Heart right ventricle (tissue), 16 donors: ENCODE results near the gene PEDS1. TPM values are rescaled to one million over a fixed set of nuclear protein-coding genes. Genes with fewer than 3 reads are reported as not detected.
A peak's percentile ranks its signal among the peaks of the same experiment; 100 is the strongest.
"Not testable (repeated sequence)": the region's sequence is repeated elsewhere in the genome, so short reads cannot be mapped to it uniquely, and the experiment has no call there.

Experiments
- ATAC-seq, 8 donors: fragments of 200-7000 bp; cut with Tn5 transposase; one replicate each; pipeline ENCODE4 v1.9.1; 2020; ENCODE audit warnings: mild to moderate bottlenecking in 8 of 8, moderate library complexity in 8 of 8, moderate number of reproducible peaks in 1 of 8
- DNase-seq, 2 donors: peaks; one replicate each; pipeline ENCODE4 v3.0.0-alpha.2; 2020
- H3K27ac ChIP-seq, 10 donors: fragments of 200-600 bp; sonication (generic) in 2 of 10; one replicate each; pipeline versions ENCODE4 v1.5.0 to v1.8.0; 2020 to 2022; ENCODE audit warnings: mild to moderate bottlenecking in 3 of 10
- H3K27me3 ChIP-seq, 7 donors: fragments of 200-600 bp; one replicate each; pipeline ENCODE4 v1.8.0; 2021 to 2022; ENCODE audit warnings: mild to moderate bottlenecking in 2 of 7
- H3K36me3 ChIP-seq, 9 donors: fragments of 200-600 bp; sonication (generic) in 1 of 9; one replicate each; pipeline versions ENCODE4 v1.5.0 to v1.8.0; 2020 to 2022; ENCODE audit warnings: mild to moderate bottlenecking in 2 of 9
- H3K4me1 ChIP-seq, 9 donors: fragments of 200-600 bp; sonication (generic) in 1 of 9; one replicate each; pipeline versions ENCODE4 v1.5.0 to v1.8.0; 2020 to 2022; ENCODE audit warnings: mild to moderate bottlenecking in 4 of 9
- H3K4me3 ChIP-seq, 10 donors: fragments of 200-600 bp; sonication (generic) in 2 of 10; one replicate each; pipeline versions ENCODE4 v1.5.0 to v1.8.0; 2020 to 2022; ENCODE audit warnings: mild to moderate bottlenecking in 7 of 10, moderate library complexity in 2 of 10
- H3K9me3 ChIP-seq, 11 donors: fragments of 200-600 bp in 10 of 11; sonication (generic) in 2 of 11; one replicate each; pipeline versions ENCODE4 v1.5.0 to v1.8.0; 2013 to 2022; ENCODE audit warnings: mild to moderate bottlenecking in 2 of 11, control low read depth in 1 of 11, moderate library complexity in 1 of 11
- WGBS, 2 donors: extraction: QIAGEN DNeasy Blood & Tissue Kit; methylation state at CpG; one replicate each; pipeline ENCODE4 v1.1.7; 2013; ENCODE audit warnings: inconsistent platforms in 1 of 2; 5-methylcytosine and 5-hydroxymethylcytosine counted together
- intact Hi-C, 10 donors: fragments of 100-400 bp; cut with DNase I; formaldehyde crosslinking; loops; one replicate each; pipeline versions ENCODE4 v1.11.1 to v1.14.2; 2022
- polyA plus RNA-seq, 2 donors: library from polyadenylated mRNA; stranded (reverse); fragments of 200-250 nt; gene quantifications; one replicate each; pipeline ENCODE4 v1.2.3, GENCODE V29; 2013
- total RNA-seq, 10 donors: library from RNA; stranded (reverse); fragmentation: NEBNext Ultra II Directional in 3 of 10; extraction: Animal tissue kit (Norgen Biotek cat#: 25700) in 3 of 10; gene quantifications; one replicate each; pipeline versions ENCODE4 v1.2.1 to v1.2.4, GENCODE V29; 2021 to 2023
- TF ChIP-seq, protein P1 (sequence below), 9 donors: fragments of 200-600 bp; sonication (generic) in 2 of 9; IDR thresholded peaks; one replicate each; pipeline versions ENCODE4 v1.5.0 to v1.8.0; 2021 to 2022; ENCODE audit warnings: antibody characterized with exemption in 9 of 9, mild to moderate bottlenecking in 5 of 9, moderate library complexity in 1 of 9
- donor health status: Arrhythmogenic right ventricular cardiomyopathy.
- donor health status: ischemic (EF 13 %, LVEDD 7.1; RV severe dilation, severe dysfunction).
- donor health status: healthy with polysubstance abuse.
- donor health status: DM: no; HTN: yes; CAD: no.
- donor health status: DM: no; HTN: no; CAD: no.
- donor health status: ischemic (EF 25% LVEDD 6.9; RV normal size, moderate dysfunction).
- donor health status: ischemic (EF 25% LVEDD 5.7; RV mildly dilated, moderate dysfunction).
- donor health status: healthy.
- donor health status: DM: yes; HTN: yes; CAD: no.
- donor health status: Ischemic cardiomyopathy.
- donor health status: ischemic (EF 35%, LVEDD 5.7; RV mildly dilated, moderate dysfunction).
- donor health status: nonischemic (EF 11% LVEDD 7.7; RV severe dilation, severe dysfunction).
- donor health status: DM: yes; HTN: yes; CAD: no.
- donor health status: PGD.
- donor health status: ischemic (EF 29% LVEDD 5.4; RV normal size, mild dysfunction).
- donor health status: nonischemic (EF 23%, LVEDD 6.1; RV moderate dilation, normal function).

PEDS1 gene
- total and polyA plus RNA-seq, 12 donors: 12.2 to 40.2 (median 24.7) TPM

DNA sequence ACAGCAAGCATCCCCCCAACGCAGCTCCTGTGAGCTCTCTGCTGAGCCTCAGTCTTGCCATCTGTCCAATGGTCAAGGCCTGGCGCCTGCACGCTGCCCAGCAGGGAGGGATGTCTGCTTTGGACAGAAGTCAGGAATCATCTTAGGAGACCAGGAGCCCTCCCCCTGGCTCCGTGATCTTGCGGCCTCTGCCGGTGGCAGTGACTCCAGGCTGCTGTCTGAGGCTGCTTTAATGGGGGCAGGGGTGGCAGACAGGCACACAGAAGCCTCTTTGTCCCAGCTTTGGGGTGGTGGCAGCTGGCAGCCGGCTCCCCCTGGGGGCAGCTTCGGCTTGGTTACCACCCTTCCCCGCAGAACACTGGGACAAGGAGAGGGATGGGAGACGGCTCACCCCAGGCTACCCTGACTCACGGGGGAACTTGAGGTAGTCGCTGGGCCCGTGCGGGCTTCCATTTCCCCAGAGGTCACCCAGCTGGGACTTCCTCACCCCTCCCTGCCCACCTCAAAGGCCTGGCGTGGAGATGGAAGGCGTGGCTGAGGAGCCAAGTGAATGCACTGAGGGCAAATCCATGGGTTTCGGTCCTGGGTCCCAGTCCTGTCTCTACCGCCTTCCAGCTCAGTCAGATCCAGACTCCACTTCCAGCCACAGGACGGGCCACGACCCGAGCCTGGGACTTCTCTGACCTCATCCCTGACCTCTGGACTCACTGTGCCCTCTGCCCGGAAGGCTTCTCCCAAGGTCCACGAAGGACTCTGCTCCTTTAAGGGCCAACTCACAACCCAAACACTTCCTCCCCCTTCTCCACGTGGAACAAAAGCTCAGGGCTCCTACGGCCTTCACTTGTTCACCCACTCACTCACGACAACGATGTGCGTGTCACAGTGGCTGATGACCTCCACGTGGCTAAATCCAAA is 14.8 kb downstream of the PEDS1 start:
- Histone ChIP-seq H3K27ac (peak overlapping the region; percentile 18 to 76 (median 60)), H3K4me1 (peaks cover 9 to 67% (median 51%) of the 10 kb centered on the region in 9 donors), H3K27me3 (no peaks in the 10 kb centered on the region), H3K9me3 (no peaks in the 10 kb centered on the region), H3K4me3 (no peak overlapping the region), H3K36me3 (peaks cover 0 to 85% (median 12%) of the 10 kb centered on the region in 9 donors)
- 73 to 80% methylated on average over 29 of the region's 29 CpGs for WGBS, 2 donors
- TF ChIP-seq, protein P1, sequence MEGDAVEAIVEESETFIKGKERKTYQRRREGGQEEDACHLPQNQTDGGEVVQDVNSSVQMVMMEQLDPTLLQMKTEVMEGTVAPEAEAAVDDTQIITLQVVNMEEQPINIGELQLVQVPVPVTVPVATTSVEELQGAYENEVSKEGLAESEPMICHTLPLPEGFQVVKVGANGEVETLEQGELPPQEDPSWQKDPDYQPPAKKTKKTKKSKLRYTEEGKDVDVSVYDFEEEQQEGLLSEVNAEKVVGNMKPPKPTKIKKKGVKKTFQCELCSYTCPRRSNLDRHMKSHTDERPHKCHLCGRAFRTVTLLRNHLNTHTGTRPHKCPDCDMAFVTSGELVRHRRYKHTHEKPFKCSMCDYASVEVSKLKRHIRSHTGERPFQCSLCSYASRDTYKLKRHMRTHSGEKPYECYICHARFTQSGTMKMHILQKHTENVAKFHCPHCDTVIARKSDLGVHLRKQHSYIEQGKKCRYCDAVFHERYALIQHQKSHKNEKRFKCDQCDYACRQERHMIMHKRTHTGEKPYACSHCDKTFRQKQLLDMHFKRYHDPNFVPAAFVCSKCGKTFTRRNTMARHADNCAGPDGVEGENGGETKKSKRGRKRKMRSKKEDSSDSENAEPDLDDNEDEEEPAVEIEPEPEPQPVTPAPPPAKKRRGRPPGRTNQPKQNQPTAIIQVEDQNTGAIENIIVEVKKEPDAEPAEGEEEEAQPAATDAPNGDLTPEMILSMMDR (IDR thresholded peaks at IDR 0.05): peak in 3 of 9 donors; percentile 6 to 12 (median 7)
- ATAC-seq (peak; percentile 20 to 60 (median 26)), DNase-seq (no peak)
- intact Hi-C loops: no loop called here

DNA sequence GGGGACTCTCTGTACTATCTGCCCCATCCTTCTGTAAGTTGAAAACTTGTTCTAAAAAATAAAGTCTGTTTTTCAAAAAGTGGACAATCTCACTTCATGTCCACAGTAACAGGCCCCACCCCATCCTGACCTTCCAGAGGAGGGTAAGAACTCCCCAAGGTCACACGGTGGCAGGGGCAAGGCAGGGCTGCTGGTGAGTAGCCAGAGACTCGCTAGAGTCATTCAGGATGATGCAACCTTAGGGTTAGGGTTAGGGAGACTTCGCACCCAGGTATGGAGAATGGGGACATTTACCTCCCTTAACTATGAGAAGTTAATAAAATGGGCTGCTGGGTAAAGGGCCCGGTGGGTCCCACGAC is 15.4 kb downstream of the PEDS1 start:
- H3K27me3 ChIP-seq: no peaks in the 10 kb centered on the region
- intact Hi-C loops: no loop called here
- TF ChIP-seq, protein P1 (IDR thresholded peaks at IDR 0.05): no peak
- H3K4me3 ChIP-seq: no peak overlapping the region
- peak in 3 of 8 donors; percentile 5 to 14 (median 10) for ATAC-seq
- peaks cover 9 to 68% (median 54%) of the 10 kb centered on the region in 9 donors for H3K4me1 ChIP-seq
- peaks cover 0 to 87% (median 8%) of the 10 kb centered on the region in 9 donors for H3K36me3 ChIP-seq
- no peak for DNase-seq
- peak overlapping the region; percentile 18 to 76 (median 60) for H3K27ac ChIP-seq
- no peaks in the 10 kb centered on the region for H3K9me3 ChIP-seq
- 80 to 83% methylated on average over 5 of the region's 5 CpGs for WGBS, 2 donors

DNA sequence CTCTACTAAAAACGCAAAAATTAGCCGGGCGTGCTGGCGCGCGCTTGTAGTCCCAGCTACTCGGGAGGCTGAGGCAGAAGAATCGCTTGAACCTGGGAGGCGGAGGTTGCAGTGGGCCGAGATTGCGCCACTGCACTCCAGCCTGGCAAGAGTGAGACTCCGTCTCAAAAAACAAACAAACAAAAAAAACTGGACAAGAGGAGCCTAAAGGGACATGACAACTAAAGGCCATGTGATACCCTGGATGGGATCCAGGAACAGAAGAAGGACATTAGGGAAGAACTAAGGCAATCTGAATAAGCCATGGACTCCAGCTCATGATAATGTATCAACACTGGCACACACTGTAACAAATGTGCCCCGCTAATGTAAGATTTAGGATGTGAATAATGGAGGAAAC is 15.8 kb downstream of the PEDS1 start:
- 78 to 86% methylated on average over 13 of the region's 13 CpGs for WGBS, 2 donors
- H3K9me3 ChIP-seq, intact Hi-C loops, H3K4me3 ChIP-seq, H3K27me3 ChIP-seq, DNase-seq: not testable (repeated sequence)
- Histone ChIP-seq H3K27ac (peak overlapping the region; percentile 18 to 76 (median 60)), H3K36me3 (peaks cover 0 to 85% (median 4%) of the 10 kb centered on the region in 9 donors), H3K4me1 (peaks cover 9 to 68% (median 53%) of the 10 kb centered on the region in 9 donors)
- peak in 6 of 8 donors; percentile 18 to 59 (median 49) for ATAC-seq

DNA sequence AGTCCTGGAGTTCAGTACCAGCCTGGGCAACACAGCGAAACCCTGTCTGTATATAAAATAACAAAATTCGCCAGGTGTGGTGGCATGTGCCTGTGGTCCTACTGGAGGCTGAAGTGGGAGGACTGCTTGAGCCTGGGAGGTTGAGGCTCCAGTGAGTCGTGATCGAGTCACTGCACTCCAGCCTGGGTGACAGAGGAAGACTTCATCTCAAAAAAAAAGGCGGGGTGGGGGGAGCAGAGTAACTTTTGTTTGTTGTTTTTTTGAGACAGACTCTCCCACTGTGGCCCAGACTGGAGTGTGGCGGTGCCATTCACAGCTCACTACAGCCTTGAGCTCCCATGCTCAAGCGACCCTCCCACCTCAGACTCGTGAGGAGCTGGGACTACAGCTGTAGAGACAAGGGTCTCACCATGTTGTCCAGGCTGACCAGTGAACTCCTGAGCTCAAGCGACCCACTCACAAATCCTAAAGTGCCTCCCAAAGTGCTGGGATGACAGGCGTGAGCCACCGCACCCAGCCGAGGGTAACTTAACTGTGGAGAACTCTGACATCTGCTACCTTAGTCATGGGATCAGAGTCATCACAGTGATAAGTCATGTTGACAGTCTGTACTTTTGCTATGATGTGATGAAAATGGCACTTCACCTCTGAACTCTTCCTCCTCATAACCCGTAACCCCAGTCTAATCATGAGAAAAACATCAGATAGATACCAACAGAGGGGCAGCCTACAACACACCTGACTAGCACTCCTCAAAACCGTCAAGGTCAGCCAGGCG is 16.5 kb downstream of the PEDS1 start:
- intact Hi-C loops: no loop called here
- no peak for DNase-seq
- Histone ChIP-seq H3K4me1 (peaks cover 9 to 68% (median 49%) of the 10 kb centered on the region in 9 donors), H3K9me3 (no peaks in the 10 kb centered on the region), H3K27ac (peak overlapping the region in 8 of 10 donors; percentile 44 to 76 (median 62)), H3K27me3 (no peaks in the 10 kb centered on the region), H3K36me3 (peaks cover 0 to 85% (median 1%) of the 10 kb centered on the region in 9 donors), H3K4me3 (no peak overlapping the region)
- WGBS, 2 donors: 89 to 94% methylated on average over 15 of the region's 15 CpGs
- TF ChIP-seq, protein P1 (IDR thresholded peaks at IDR 0.05): no peak
- ATAC-seq: no peak

DNA sequence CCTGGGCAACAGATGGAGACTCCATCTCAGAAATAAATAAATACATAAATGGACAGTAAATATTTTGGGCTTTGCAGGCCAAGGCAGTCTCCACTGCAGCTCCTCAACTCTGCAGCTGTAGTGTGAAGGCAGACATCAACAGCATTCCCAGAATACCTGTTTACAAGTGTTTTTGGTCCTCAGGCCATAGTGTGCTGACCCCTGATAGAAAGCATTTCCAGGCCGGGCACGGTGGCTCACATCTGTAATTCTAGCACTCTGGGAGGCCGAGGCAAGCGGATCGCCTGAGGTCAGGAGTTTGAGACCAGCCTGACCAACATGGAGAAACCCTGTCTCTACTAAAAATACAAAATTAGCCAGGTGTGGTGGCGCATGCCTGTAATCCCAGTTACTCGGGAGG is 18.4 kb downstream of the PEDS1 start:
- H3K27ac ChIP-seq, H3K9me3 ChIP-seq, intact Hi-C loops, H3K4me3 ChIP-seq, ATAC-seq, DNase-seq, H3K27me3 ChIP-seq: not testable (repeated sequence)
- peaks cover 0 to 85% (median 3%) of the 10 kb centered on the region in 9 donors for H3K36me3 ChIP-seq
- peaks cover 9 to 65% (median 43%) of the 10 kb centered on the region in 9 donors for H3K4me1 ChIP-seq
- WGBS, 2 donors: 92 to 94% methylated on average over 7 of the region's 7 CpGs
